IMR-90 (cell line): ENCODE data around the gene RRP36. TPM values are rescaled to one million over a fixed set of nuclear protein-coding genes. Genes with fewer than 3 reads are reported as not detected.

Experiments used
- ATAC-seq: fragments of 200-7000 bp; cut with Tn5 transposase; 2 replicates; pipeline ENCODE4 v1.9.1; 2020; ENCODE audit warnings: low read depth, mild to moderate bottlenecking, moderate library complexity
- BruUV-seq: library from RNA; stranded (reverse); fragments of 400-500 nt; replicated peaks from 2 replicates; lab custom pipeline; 2021; lab: Mats Ljungman, UMichigan
- CTCF ChIA-PET: fragments of 300-600 bp; formaldehyde crosslinking; extraction: SDS; loops from one replicate; lab custom pipeline; 2021; ENCODE audit warnings: antibody characterized with exemption; lab: Yijun Ruan, JAX
- POLR2A ChIA-PET: fragments of 300-600 bp; sonication (Branson Sonifier 250); formaldehyde crosslinking; loops from one replicate; lab custom pipeline; 2022; ENCODE audit warnings: antibody characterized with exemption; ENCODE audit not compliant: unreplicated experiment; lab: Charles Lee
- DNase-seq: peaks from one replicate; pipeline ENCODE4 v3.0.0; 2013
- H2AFZ ChIP-seq: replicated peaks from 2 replicates; pipeline ENCODE3; 2013; ENCODE audit warnings: low read length, mild to moderate bottlenecking; ENCODE audit not compliant: poor library complexity
- H2AK5ac ChIP-seq: 2 replicates; pipeline ENCODE4 v1.6.1; 2013; ENCODE audit warnings: low read depth, low read length, inconsistent platforms
- H2AK9ac ChIP-seq: replicated peaks from 2 replicates; pipeline ENCODE3; 2013; ENCODE audit warnings: mild to moderate bottlenecking, low read depth, low read length, moderate library complexity; ENCODE audit not compliant: poor library complexity
- H2BK120ac ChIP-seq: 2 replicates; pipeline ENCODE4 v1.6.1; 2013; ENCODE audit warnings: low read depth, low read length, inconsistent platforms
- H2BK15ac ChIP-seq: 3 replicates; pipeline ENCODE4 v1.6.1; 2013; ENCODE audit warnings: low read depth, low read length, inconsistent platforms
- H2BK20ac ChIP-seq: 2 replicates; pipeline ENCODE4 v1.6.1; 2013; ENCODE audit warnings: low read depth, mild to moderate bottlenecking, inconsistent platforms, low read length, moderate library complexity
- H2BK5ac ChIP-seq: 2 replicates; pipeline ENCODE4 v1.6.1; 2013; ENCODE audit warnings: mild to moderate bottlenecking, low read depth, low read length, inconsistent platforms; ENCODE audit not compliant: poor library complexity, severe bottlenecking
- H3K14ac ChIP-seq: replicated peaks from 2 replicates; pipeline ENCODE4 v1.6.1; 2013; ENCODE audit warnings: low read depth, low read length, inconsistent platforms
- H3K18ac ChIP-seq: 2 replicates; pipeline ENCODE4 v1.6.1; 2013; ENCODE audit warnings: low read depth, low read length, control low read depth
- H3K23ac ChIP-seq: 2 replicates; pipeline ENCODE4 v1.6.1; 2013; ENCODE audit warnings: low read depth, low read length, inconsistent platforms
- H3K27ac ChIP-seq: 2 replicates; pipeline ENCODE4 v1.5.1; 2013; ENCODE audit warnings: mild to moderate bottlenecking, control low read depth, low read length; ENCODE audit not compliant: insufficient read depth
- H3K27me3 ChIP-seq: 2 replicates; pipeline ENCODE4 v1.6.1; 2013; ENCODE audit warnings: low read length; ENCODE audit not compliant: control insufficient read depth, insufficient read depth
- H3K36me3 ChIP-seq: 2 replicates; pipeline ENCODE4 v1.6.1; 2013; ENCODE audit warnings: low read length, mixed read lengths; ENCODE audit not compliant: control insufficient read depth, insufficient read depth
- H3K4ac ChIP-seq: 2 replicates; pipeline ENCODE4 v1.6.1; 2013; ENCODE audit warnings: low read depth, low read length, inconsistent platforms
- H3K4me1 ChIP-seq: 2 replicates; pipeline ENCODE4 v1.6.1; 2013; ENCODE audit warnings: low read length, mixed read lengths; ENCODE audit not compliant: control insufficient read depth, insufficient read depth
- H3K4me2 ChIP-seq: 2 replicates; pipeline ENCODE4 v1.6.1; 2013; ENCODE audit warnings: low read depth, mild to moderate bottlenecking, control low read depth, low read length, moderate library complexity
- H3K4me3 ChIP-seq: 2 replicates; pipeline ENCODE4 v1.5.1; 2013; ENCODE audit warnings: low read depth, mild to moderate bottlenecking, control low read depth, low read length, moderate library complexity; ENCODE audit not compliant: insufficient read depth
- H3K56ac ChIP-seq: 2 replicates; pipeline ENCODE4 v1.6.1; 2013; ENCODE audit warnings: low read length, inconsistent platforms; ENCODE audit not compliant: insufficient read depth; ENCODE audit errors: extremely low read depth
- H3K79me1 ChIP-seq, 2 experiments: 2 replicates each; pipeline ENCODE4 v1.6.1; 2013; ENCODE audit warnings: low read length in 2 of 2, inconsistent platforms in 1 of 2, low read depth in 1 of 2
- H3K9ac ChIP-seq: 2 replicates; pipeline ENCODE4 v1.6.1; 2013; ENCODE audit warnings: low read depth, low read length, control low read depth
- H3K9me1 ChIP-seq: 2 replicates; pipeline ENCODE4 v1.6.1; 2013; ENCODE audit warnings: low read length, inconsistent platforms; ENCODE audit not compliant: insufficient read depth
- H3K9me3 ChIP-seq: 2 replicates; pipeline ENCODE4 v1.6.1; 2013; ENCODE audit warnings: low read length; ENCODE audit not compliant: control insufficient read depth, insufficient read depth
- H4K20me1 ChIP-seq: 2 replicates; pipeline ENCODE4 v1.6.1; 2013; ENCODE audit warnings: low read length, inconsistent platforms; ENCODE audit not compliant: insufficient read depth
- H4K5ac ChIP-seq: 2 replicates; pipeline ENCODE4 v1.6.1; 2013; ENCODE audit warnings: mild to moderate bottlenecking, low read depth, low read length, control low read depth
- H4K8ac ChIP-seq, 2 experiments: 2 replicates each; pipeline ENCODE4 v1.6.1; 2013; ENCODE audit warnings: low read depth in 2 of 2, low read length in 2 of 2, control low read depth in 1 of 2, inconsistent platforms in 1 of 2
- H4K91ac ChIP-seq: 2 replicates; pipeline ENCODE4 v1.6.1; 2013; ENCODE audit warnings: low read depth, low read length, inconsistent platforms; ENCODE audit not compliant: insufficient read depth
- BHLHE40 ChIP-seq: fragments of 150-350 bp; IDR thresholded peaks from 2 replicates; pipeline ENCODE4 v1.6.1; 2016; ENCODE audit warnings: mild to moderate bottlenecking, low read depth, low read length
- CEBPB ChIP-seq: IDR thresholded peaks from 2 replicates; pipeline ENCODE4 v1.6.1; 2012; ENCODE audit warnings: low read depth, low read length, improper control_type of control experiment
- CHD1 ChIP-seq: IDR thresholded peaks from 2 replicates; pipeline ENCODE4 v1.6.1; 2012; ENCODE audit warnings: low read depth, low read length, improper control_type of control experiment
- MAFK ChIP-seq: IDR thresholded peaks from 2 replicates; pipeline ENCODE4 v1.6.1; 2012; ENCODE audit warnings: low read depth, low read length, improper control_type of control experiment
- MAZ ChIP-seq: IDR thresholded peaks from 2 replicates; pipeline ENCODE4 v1.6.1; 2012; ENCODE audit warnings: low read depth, mild to moderate bottlenecking, low read length, improper control_type of control experiment, moderate library complexity, borderline replicate concordance
- MXI1 ChIP-seq: IDR thresholded peaks from 2 replicates; pipeline ENCODE4 v1.6.1; 2012; ENCODE audit warnings: low read depth, mild to moderate bottlenecking, low read length, moderate library complexity, borderline replicate concordance
- NFE2L2 ChIP-seq: fragments of 150-350 bp; IDR thresholded peaks from 2 replicates; pipeline ENCODE4 v1.6.1; 2016; ENCODE audit warnings: low read depth, mild to moderate bottlenecking, low read length
- POLR2A ChIP-seq: IDR thresholded peaks from 2 replicates; pipeline ENCODE4 v1.6.1; 2012; ENCODE audit warnings: mild to moderate bottlenecking, low read depth, low read length
- RAD21 ChIP-seq: IDR thresholded peaks from 2 replicates; pipeline ENCODE4 v1.6.1; 2012; ENCODE audit warnings: low read length, improper control_type of control experiment
- RCOR1 ChIP-seq: IDR thresholded peaks from 2 replicates; pipeline ENCODE4 v1.6.1; 2012; ENCODE audit warnings: mild to moderate bottlenecking, low read length, improper control_type of control experiment; ENCODE audit not compliant: insufficient replicate concordance
- WGBS, 2 experiments: methylation state at CpG; one replicate each; pipeline versions ENCODE4 v1.1.5 to v1.1.7; 2013; ENCODE audit warnings: missing lambda C conversion rate in 2 of 2; ENCODE audit not compliant: insufficient read length in 1 of 2; ENCODE audit errors: extremely low coverage in 2 of 2; 5-methylcytosine and 5-hydroxymethylcytosine counted together
- dilution Hi-C: fragments of 300-500 bp; cut with HindIII; formaldehyde crosslinking; loops from one replicate; pipeline ENCODE4 v1.14.3; 2018; ENCODE audit warnings: low sequenced_read_pairs; ENCODE audit not compliant: unreplicated experiment
- in situ Hi-C: fragments of 300-500 bp; cut with MboI; formaldehyde crosslinking; loops from 3 replicates; pipeline ENCODE4 v1.14.3; 2019; ENCODE audit warnings: low sequenced_read_pairs, inconsistent platforms, mixed read lengths
- intact Hi-C: fragments of 100-400 bp; cut with micrococcal nuclease; formaldehyde crosslinking; loops from 2 replicates; pipeline ENCODE4 v1.10.0; 2022
- polyA plus RNA-seq, 3 experiments: library from polyadenylated mRNA; depleted of rRNA; stranded (reverse); fragments of >200 nt; gene quantifications; 2 replicates each; pipeline ENCODE4 v1.2.3, GENCODE V29; 2012; ENCODE audit warnings: low replicate concordance in 1 of 3
- total RNA-seq: library from RNA; depleted of rRNA; stranded (reverse); fragments of >200 nt; gene quantifications from 2 replicates; pipeline ENCODE4 v1.2.3, GENCODE V29; 2012
- TF ChIP-seq, protein P1 (sequence below): conservative IDR thresholded peaks from 2 replicates; pipeline ENCODE4 v1.5.1; 2012; ENCODE audit warnings: mild to moderate bottlenecking, low read depth, low read length, improper control_type of control experiment

Gene RRP36
- total and polyA plus RNA-seq, 2 of the 4 experiments (the other 2 are of a cell fraction): 54.3 to 106 TPM

DNA sequence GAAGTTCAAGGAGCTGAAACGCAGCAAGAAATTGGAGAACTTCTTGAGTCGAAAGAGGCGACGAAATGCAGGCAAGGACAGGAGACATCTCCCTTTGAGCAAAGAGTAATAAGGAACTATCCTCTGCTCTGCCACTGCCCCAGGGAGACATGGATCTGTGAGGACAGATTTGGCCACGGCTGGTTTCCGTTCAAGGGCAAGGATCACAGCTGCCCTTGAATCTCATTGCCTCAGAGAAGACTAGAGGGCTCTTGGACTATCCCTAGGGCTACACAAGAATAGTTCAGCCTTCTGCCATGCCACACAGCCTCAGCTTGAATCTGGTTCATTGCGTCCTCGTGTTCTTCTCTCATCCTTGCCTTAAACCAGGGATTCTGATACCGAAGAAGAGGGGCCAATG, 7.7 kb downstream of the RRP36 start:
- no peaks in the 10 kb centered on the region for H3K27me3 ChIP-seq
- 96% methylated on average over 7 of the region's 9 CpGs; no CpG with 5 or more reads in 1 of the 2 experiments for WGBS, 2 experiments
- H3K4me1 ChIP-seq: no peaks in the 10 kb centered on the region
- in situ Hi-C loops (no loop called here), intact Hi-C loops (no loop called here), dilution Hi-C loops (no loop called here)
- no peak overlapping the region for H3K4ac ChIP-seq
- H4K20me1 ChIP-seq: peaks cover 12% of the 10 kb centered on the region
- no peak overlapping the region for H2AK9ac ChIP-seq
- ATAC-seq (no peak), DNase-seq (no peak)
- no peaks in the 10 kb centered on the region for H3K9me3 ChIP-seq
- H3K79me1 ChIP-seq: peaks cover 25 to 27% of the 10 kb centered on the region in 2 experiments
- no peak overlapping the region for H3K4me3 ChIP-seq
- no peak overlapping the region for H2BK5ac ChIP-seq
- 0 out of 2 replicates have a peak, but pooled peaks cover 2% of the 10 kb centered on the region for H3K9me1 ChIP-seq
- no peak overlapping the region for H2AFZ ChIP-seq
- TF ChIP-seq CHD1: no peak
- no peak for TF ChIP-seq RCOR1
- no peak for TF ChIP-seq BHLHE40
- no peak for TF ChIP-seq RAD21
- no peak for TF ChIP-seq NFE2L2
- no peak for TF ChIP-seq MXI1
- no peak for TF ChIP-seq MAFK
- TF ChIP-seq, protein P1, sequence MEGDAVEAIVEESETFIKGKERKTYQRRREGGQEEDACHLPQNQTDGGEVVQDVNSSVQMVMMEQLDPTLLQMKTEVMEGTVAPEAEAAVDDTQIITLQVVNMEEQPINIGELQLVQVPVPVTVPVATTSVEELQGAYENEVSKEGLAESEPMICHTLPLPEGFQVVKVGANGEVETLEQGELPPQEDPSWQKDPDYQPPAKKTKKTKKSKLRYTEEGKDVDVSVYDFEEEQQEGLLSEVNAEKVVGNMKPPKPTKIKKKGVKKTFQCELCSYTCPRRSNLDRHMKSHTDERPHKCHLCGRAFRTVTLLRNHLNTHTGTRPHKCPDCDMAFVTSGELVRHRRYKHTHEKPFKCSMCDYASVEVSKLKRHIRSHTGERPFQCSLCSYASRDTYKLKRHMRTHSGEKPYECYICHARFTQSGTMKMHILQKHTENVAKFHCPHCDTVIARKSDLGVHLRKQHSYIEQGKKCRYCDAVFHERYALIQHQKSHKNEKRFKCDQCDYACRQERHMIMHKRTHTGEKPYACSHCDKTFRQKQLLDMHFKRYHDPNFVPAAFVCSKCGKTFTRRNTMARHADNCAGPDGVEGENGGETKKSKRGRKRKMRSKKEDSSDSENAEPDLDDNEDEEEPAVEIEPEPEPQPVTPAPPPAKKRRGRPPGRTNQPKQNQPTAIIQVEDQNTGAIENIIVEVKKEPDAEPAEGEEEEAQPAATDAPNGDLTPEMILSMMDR: no peak
- TF ChIP-seq MAZ: no peak
- TF ChIP-seq CEBPB: no peak
- TF ChIP-seq POLR2A: no peak
- no peak overlapping the region for H4K5ac ChIP-seq
- ChIA-PET CTCF (interaction anchor here (1.0 kb wide), 1 partner anchor 128 kb away, joined by 3 read pairs; no protein-coding TSS in a partner anchor), POLR2A (no interaction called here)
- H2BK20ac ChIP-seq: no peak overlapping the region
- H3K27ac ChIP-seq: no peak overlapping the region
- H4K8ac ChIP-seq: no peak overlapping the region
- H3K18ac ChIP-seq: no peak overlapping the region
- no peak overlapping the region for H4K91ac ChIP-seq
- H2BK120ac ChIP-seq: no peak overlapping the region
- H3K4me2 ChIP-seq: no peak overlapping the region
- no peak overlapping the region for H2AK5ac ChIP-seq
- H3K23ac ChIP-seq: no peak overlapping the region
- no peak overlapping the region for H2BK15ac ChIP-seq
- no peak overlapping the region for H3K14ac ChIP-seq
- no peak overlapping the region for H3K9ac ChIP-seq
- peaks cover 61% of the 10 kb centered on the region for H3K36me3 ChIP-seq
- H3K56ac ChIP-seq: no peak overlapping the region
- TSS peak; percentile 33 for BruUV-seq
